GM19328 (cell line): ENCODE results near the gene BARX1.
"Not testable (repeated sequence)": the region's sequence is repeated elsewhere in the genome, so short reads cannot be mapped to it uniquely, and the experiment has no call there.

Experiments used
- ATAC-seq: cut with Tn5 transposase; IDR thresholded peaks from one replicate; pipeline ENCODE4 v1.9.1; 2021; ENCODE audit warnings: mild to moderate bottlenecking, moderate library complexity; ENCODE audit not compliant: unreplicated experiment

Gene BARX1

GRCh38 chr9:93955111-93955980 lies at the start of gene BARX1:
BARX1 (minus strand) TSS chr9:93955355; CDS start chr9:93955146, 209 bp downstream.
- ATAC-seq = no peak

- ATAC-seq = no peak
These were observed 47.4 kb upstream of the BARX1 start for GRCh38 chr9:94002316-94003140.

- ATAC-seq = no peak
These were observed 41.7 kb upstream of the BARX1 start for GRCh38 chr9:93996863-93997262.

- ATAC-seq = no peak
These were observed 41.2 kb upstream of the BARX1 start for GRCh38 chr9:93996367-93996766.

- ATAC-seq = no peak
These were observed 39.4 kb upstream of the BARX1 start for GRCh38 chr9:93994545-93994944.

GRCh38 chr9:93994132-93994531 lies 39.0 kb upstream of the BARX1 start:
- ATAC-seq = no peak

GRCh38 chr9:93992830-93993229 lies 37.7 kb upstream of the BARX1 start:
- no peak for ATAC-seq

GRCh38 chr9:93990448-93990847 lies 35.3 kb upstream of the BARX1 start:
- ATAC-seq = no peak

- no peak for ATAC-seq
These were observed 32.9 kb upstream of the BARX1 start for GRCh38 chr9:93988056-93988455.

- ATAC-seq = no peak
These were observed 29.7 kb upstream of the BARX1 start for GRCh38 chr9:93984860-93985259.

- ATAC-seq = no peak
These were observed 28.7 kb upstream of the BARX1 start for GRCh38 chr9:93983875-93984274.

- no peak for ATAC-seq
These were observed 24.6 kb upstream of the BARX1 start for GRCh38 chr9:93979721-93980120.

- ATAC-seq = no peak
These were observed 23.4 kb upstream of the BARX1 start for GRCh38 chr9:93978551-93978950.

GRCh38 chr9:93976973-93977372 lies 21.8 kb upstream of the BARX1 start:
- no peak for ATAC-seq

GRCh38 chr9:93976081-93976480 lies 20.9 kb upstream of the BARX1 start:
- no peak for ATAC-seq

GRCh38 chr9:93975262-93975661 lies 20.1 kb upstream of the BARX1 start:
- ATAC-seq = no peak

GRCh38 chr9:93974151-93974550 lies 19.0 kb upstream of the BARX1 start:
- ATAC-seq = no peak

GRCh38 chr9:93972655-93973054 lies 17.5 kb upstream of the BARX1 start:
- not testable (repeated sequence) for ATAC-seq

GRCh38 chr9:93969328-93969661 lies 14.1 kb upstream of the BARX1 start:
- ATAC-seq = no peak

GRCh38 chr9:93968451-93969327 lies 13.5 kb upstream of the BARX1 start:
- no peak for ATAC-seq
